Astrocyte (in vitro differentiated cells and primary cell): ENCODE results near the gene MIEF1.

Experiments used
- EZH2 ChIP-seq: IDR thresholded peaks from 2 replicates; pipeline ENCODE4 v1.6.1; 2012; ENCODE audit warnings: mild to moderate bottlenecking, low read length, inconsistent platforms; ENCODE audit not compliant: insufficient read depth
- TF ChIP-seq, protein P1 (sequence below): IDR thresholded peaks from 2 replicates; pipeline ENCODE4 v1.5.1; 2011; ENCODE audit warnings: low read depth, mild to moderate bottlenecking, inconsistent platforms, low read length, moderate library complexity; ENCODE audit not compliant: insufficient read depth

DNA sequence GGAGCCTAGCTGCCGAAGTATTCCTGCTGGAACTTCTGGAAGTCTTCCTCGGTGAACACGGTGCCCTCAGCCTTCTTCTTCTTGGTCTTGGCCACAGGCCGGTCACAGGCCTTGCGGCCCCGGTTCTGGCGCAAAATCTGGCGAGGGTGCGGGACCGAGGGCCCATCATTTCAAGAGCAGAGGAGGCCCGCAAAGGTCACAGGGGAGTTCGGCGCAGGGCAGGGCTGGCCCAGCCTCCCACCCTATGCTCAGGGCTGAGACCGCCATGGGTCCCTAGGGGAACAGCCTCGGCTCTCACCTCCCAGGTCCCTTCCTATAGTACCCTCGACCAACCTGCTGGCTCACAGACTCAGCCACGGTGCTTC is 27.4 kb downstream of the MIEF1 start:
- TF ChIP-seq, protein P1, sequence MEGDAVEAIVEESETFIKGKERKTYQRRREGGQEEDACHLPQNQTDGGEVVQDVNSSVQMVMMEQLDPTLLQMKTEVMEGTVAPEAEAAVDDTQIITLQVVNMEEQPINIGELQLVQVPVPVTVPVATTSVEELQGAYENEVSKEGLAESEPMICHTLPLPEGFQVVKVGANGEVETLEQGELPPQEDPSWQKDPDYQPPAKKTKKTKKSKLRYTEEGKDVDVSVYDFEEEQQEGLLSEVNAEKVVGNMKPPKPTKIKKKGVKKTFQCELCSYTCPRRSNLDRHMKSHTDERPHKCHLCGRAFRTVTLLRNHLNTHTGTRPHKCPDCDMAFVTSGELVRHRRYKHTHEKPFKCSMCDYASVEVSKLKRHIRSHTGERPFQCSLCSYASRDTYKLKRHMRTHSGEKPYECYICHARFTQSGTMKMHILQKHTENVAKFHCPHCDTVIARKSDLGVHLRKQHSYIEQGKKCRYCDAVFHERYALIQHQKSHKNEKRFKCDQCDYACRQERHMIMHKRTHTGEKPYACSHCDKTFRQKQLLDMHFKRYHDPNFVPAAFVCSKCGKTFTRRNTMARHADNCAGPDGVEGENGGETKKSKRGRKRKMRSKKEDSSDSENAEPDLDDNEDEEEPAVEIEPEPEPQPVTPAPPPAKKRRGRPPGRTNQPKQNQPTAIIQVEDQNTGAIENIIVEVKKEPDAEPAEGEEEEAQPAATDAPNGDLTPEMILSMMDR = no peak
- no peak for TF ChIP-seq EZH2
